ENCODE data around the gene FRMD1. TPM values are rescaled to one million over a fixed set of nuclear protein-coding genes. Genes with fewer than 3 reads are reported as not detected.

FRMD1 gene
- total and polyA plus RNA-seq, 2 of the 8 experiments (the other 6 are each of a cell fraction or from before 2014, with no cell fraction given): 0.36 TPM; not detected in 1

- TF ChIP-seq, protein P1, sequence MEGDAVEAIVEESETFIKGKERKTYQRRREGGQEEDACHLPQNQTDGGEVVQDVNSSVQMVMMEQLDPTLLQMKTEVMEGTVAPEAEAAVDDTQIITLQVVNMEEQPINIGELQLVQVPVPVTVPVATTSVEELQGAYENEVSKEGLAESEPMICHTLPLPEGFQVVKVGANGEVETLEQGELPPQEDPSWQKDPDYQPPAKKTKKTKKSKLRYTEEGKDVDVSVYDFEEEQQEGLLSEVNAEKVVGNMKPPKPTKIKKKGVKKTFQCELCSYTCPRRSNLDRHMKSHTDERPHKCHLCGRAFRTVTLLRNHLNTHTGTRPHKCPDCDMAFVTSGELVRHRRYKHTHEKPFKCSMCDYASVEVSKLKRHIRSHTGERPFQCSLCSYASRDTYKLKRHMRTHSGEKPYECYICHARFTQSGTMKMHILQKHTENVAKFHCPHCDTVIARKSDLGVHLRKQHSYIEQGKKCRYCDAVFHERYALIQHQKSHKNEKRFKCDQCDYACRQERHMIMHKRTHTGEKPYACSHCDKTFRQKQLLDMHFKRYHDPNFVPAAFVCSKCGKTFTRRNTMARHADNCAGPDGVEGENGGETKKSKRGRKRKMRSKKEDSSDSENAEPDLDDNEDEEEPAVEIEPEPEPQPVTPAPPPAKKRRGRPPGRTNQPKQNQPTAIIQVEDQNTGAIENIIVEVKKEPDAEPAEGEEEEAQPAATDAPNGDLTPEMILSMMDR (IDR thresholded peaks at IDR 0.05; ENCODE audit: control extremely low read depth in 1 of 3, insufficient read depth in 1 of 3, low read depth in 1 of 3, low read length in 3 of 3): no peak
- TF ChIP-seq NANOG (IDR thresholded peaks at IDR 0.05; ENCODE audit: insufficient read depth, low read depth, low read length, poor library complexity, severe bottlenecking) (no peak), MAX (IDR thresholded peaks at IDR 0.05) (no peak)
Observed at GRCh38 chr6:168124921-168125320, 45.9 kb upstream of the FRMD1 start (continued).
